SH-SY5Y (cell line): ENCODE measurements around the gene RNF40.

Experiments
- GATA2 ChIP-seq: IDR thresholded peaks from 2 replicates; pipeline ENCODE4 v1.6.1; 2011; ENCODE audit warnings: mild to moderate bottlenecking, low read depth, low read length
- GATA3 ChIP-seq: IDR thresholded peaks from 2 replicates; pipeline ENCODE4 v1.6.1; 2011; ENCODE audit warnings: low read depth, mild to moderate bottlenecking, low read length, moderate library complexity

- TF ChIP-seq GATA3 (no peak), GATA2 (no peak)
Observed at GRCh38 chr16:30761427-30761927, 645 bp upstream of the RNF40 start.
